Upper lobe of left lung (tissue), 6 donors: ENCODE data around the gene AP1G1. TPM values are rescaled to one million over a fixed set of nuclear protein-coding genes. Genes with fewer than 3 reads are reported as not detected.
"Not testable (repeated sequence)": the region's sequence is repeated elsewhere in the genome, so short reads cannot be mapped to it uniquely, and the experiment has no call there.

Experiments
- ATAC-seq, 2 donors: fragments of 200-7000 bp; cut with Tn5 transposase; one replicate each; pipeline ENCODE4 v1.9.1; 2022; ENCODE audit warnings: mild to moderate bottlenecking in 2 of 2, moderate library complexity in 2 of 2; ENCODE audit not compliant: low FRiP score in 2 of 2
- DNase-seq, 2 donors: peaks; one replicate each; pipeline ENCODE4 v3.0.0-alpha.2; 2019 to 2020
- H3K27ac ChIP-seq, 4 donors: fragments of 200-600 bp; sonication (generic); one replicate each; pipeline ENCODE4 v1.5.1; 2016 to 2019
- H3K27me3 ChIP-seq, 4 donors: fragments of 200-600 bp; sonication (generic); one replicate each; pipeline ENCODE4 v1.5.1; 2017 to 2019
- H3K36me3 ChIP-seq, 4 donors: fragments of 200-600 bp; sonication (generic); one replicate each; pipeline ENCODE4 v1.5.1; 2016 to 2019
- H3K4me1 ChIP-seq, 4 donors: fragments of 200-600 bp; sonication (generic); one replicate each; pipeline ENCODE4 v1.5.1; 2018 to 2019
- H3K4me3 ChIP-seq, 4 donors: fragments of 200-600 bp; sonication (generic); one replicate each; pipeline ENCODE4 v1.5.1; 2017 to 2019; ENCODE audit warnings: mild to moderate bottlenecking in 2 of 4, moderate library complexity in 1 of 4
- H3K9me3 ChIP-seq, 4 donors: fragments of 200-600 bp; sonication (generic); one replicate each; pipeline ENCODE4 v1.5.1; 2018 to 2019
- EP300 ChIP-seq, 4 donors: sonication (generic); formaldehyde crosslinking; IDR thresholded peaks; one replicate each; pipeline ENCODE4 v1.5.1; 2017; ENCODE audit warnings: antibody characterized with exemption in 4 of 4, control low read depth in 2 of 4
- POLR2A ChIP-seq, 4 donors: fragments of 450-650 bp; IDR thresholded peaks; one replicate each; pipeline ENCODE4 v1.5.1; 2016 to 2017; ENCODE audit warnings: antibody characterized with exemption in 4 of 4, mild to moderate bottlenecking in 2 of 4
- POLR2AphosphoS5 ChIP-seq, 2 donors: sonication (generic); formaldehyde crosslinking; IDR thresholded peaks; one replicate each; pipeline ENCODE4 v1.5.1; 2017; ENCODE audit warnings: antibody characterized with exemption in 2 of 2
- WGBS, 2 donors: methylation state at CpG; one replicate each; pipeline ENCODE4 v1.1.5; 2017 to 2018; 5-methylcytosine and 5-hydroxymethylcytosine counted together
- total RNA-seq, 6 donors: library from RNA; depleted of rRNA in 4 of 6; stranded (reverse); fragments of >200 nt in 4 of 6; gene quantifications; one replicate each; pipeline versions ENCODE4 v1.1.0 to v1.2.1, GENCODE V29; 2016 to 2021
- TF ChIP-seq, protein P1 (sequence below), 6 experiments: fragments of 450-650 bp in 4 of 6; fragments of 200-600 bp in 2 of 6; sonication (generic) in 2 of 6; IDR thresholded peaks; one replicate each; pipeline ENCODE4 v1.5.1; 2016 to 2019; ENCODE audit warnings: antibody characterized with exemption in 6 of 6
- donor health status: DM: no; HTN: no; CAD: no; lungs with moderate emphysema.
- donor health status: DM: no; HTN: yes; CAD: no; lungs with severe emphysema.

Gene AP1G1
- total RNA-seq, 6 donors from 2014 or later = 63.7 to 145 (median 88.6) TPM

DNA sequence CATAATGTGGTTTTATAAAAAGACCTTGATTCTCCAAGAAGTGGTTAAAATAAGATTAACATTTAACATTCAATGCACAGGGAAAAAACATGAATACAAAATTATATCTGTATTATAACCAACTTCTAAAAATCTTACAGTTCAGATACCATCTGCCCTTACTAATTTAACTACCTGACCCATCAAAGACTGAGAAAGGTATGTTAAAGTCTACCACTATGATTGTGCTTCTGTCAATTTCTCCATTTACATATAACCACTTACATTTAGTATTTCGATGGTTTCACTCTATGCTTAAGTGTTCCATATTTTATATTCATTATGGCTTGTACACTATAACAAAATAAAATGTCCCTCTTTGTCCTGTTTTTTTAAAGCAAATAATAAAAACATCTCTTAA, 14.6 kb downstream of the AP1G1 start:
- no peak overlapping the region for H3K4me3 ChIP-seq
- peaks cover 0 to 21% (median 12%) of the 10 kb centered on the region in 4 donors for H3K36me3 ChIP-seq
- no peak overlapping the region for H3K27ac ChIP-seq
- TF ChIP-seq, protein P1, sequence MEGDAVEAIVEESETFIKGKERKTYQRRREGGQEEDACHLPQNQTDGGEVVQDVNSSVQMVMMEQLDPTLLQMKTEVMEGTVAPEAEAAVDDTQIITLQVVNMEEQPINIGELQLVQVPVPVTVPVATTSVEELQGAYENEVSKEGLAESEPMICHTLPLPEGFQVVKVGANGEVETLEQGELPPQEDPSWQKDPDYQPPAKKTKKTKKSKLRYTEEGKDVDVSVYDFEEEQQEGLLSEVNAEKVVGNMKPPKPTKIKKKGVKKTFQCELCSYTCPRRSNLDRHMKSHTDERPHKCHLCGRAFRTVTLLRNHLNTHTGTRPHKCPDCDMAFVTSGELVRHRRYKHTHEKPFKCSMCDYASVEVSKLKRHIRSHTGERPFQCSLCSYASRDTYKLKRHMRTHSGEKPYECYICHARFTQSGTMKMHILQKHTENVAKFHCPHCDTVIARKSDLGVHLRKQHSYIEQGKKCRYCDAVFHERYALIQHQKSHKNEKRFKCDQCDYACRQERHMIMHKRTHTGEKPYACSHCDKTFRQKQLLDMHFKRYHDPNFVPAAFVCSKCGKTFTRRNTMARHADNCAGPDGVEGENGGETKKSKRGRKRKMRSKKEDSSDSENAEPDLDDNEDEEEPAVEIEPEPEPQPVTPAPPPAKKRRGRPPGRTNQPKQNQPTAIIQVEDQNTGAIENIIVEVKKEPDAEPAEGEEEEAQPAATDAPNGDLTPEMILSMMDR (IDR thresholded peaks at IDR 0.05) = no peak
- TF ChIP-seq EP300 (IDR thresholded peaks at IDR 0.05) = no peak
- no peaks in the 10 kb centered on the region for H3K27me3 ChIP-seq
- ATAC-seq (no peak), DNase-seq (no peak)
- H3K4me1 ChIP-seq = peaks cover 12 to 37% (median 25%) of the 10 kb centered on the region in 4 donors
- H3K9me3 ChIP-seq = no peaks in the 10 kb centered on the region
- WGBS, 2 donors = 86 to 88% methylated on average over 1 of the region's 1 CpG

DNA sequence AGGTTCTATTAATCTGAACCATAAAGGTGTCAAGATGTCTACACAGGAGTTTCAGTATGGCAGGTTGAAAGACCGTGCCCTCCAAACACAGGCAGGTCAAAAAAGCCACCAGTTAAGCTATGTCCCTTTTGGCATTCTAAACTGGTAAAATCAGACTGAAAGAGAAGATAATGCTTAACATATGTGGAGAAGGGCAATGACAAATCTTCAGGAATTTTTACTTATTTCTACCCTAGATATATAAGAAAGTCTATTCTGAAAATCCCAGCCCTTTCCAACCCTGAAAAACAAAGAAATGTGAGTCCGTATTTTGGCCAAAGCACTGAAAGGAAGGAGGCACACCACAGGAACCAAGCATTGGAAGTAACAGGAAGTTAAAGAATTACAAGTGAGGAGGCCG, 16.5 kb downstream of the AP1G1 start:
- ATAC-seq = no peak
- WGBS, 2 donors = 57 to 68% methylated on average over 3 of the region's 3 CpGs

DNA sequence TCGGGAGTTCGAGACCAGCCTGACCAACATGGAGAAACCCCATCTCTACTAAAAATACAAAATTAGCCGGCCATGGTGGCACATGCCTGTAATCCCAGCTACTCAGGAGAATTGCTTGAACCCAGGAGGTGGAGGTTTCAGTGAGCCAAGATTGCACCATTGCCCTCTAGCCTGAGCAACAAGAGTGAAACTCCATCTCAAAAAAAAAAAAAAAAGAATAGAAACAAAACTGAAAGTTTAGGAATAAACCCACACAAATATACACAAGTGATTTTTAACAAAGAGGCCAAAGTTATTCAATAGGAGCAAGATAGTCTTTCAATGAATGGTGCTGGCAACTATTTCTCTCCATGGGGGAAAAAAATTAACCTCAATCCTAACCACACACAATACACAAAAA, 18.3 kb downstream of the AP1G1 start:
- H3K27ac ChIP-seq = not testable (repeated sequence)

More for the DNA sequence above, 16.5 kb downstream of the AP1G1 start:
- Histone ChIP-seq H3K9me3 (no peaks in the 10 kb centered on the region), H3K27ac (no peak overlapping the region), H3K36me3 (peaks cover 3 to 21% (median 17%) of the 10 kb centered on the region in 4 donors), H3K27me3 (no peaks in the 10 kb centered on the region), H3K4me3 (no peak overlapping the region), H3K4me1 (peaks cover 12 to 37% (median 25%) of the 10 kb centered on the region in 4 donors)
- no peak for DNase-seq
- no peak for TF ChIP-seq EP300 (IDR thresholded peaks at IDR 0.05)
- TF ChIP-seq, protein P1 (IDR thresholded peaks at IDR 0.05) = no peak
- TF ChIP-seq POLR2A (IDR thresholded peaks at IDR 0.05) = no peak
- TF ChIP-seq POLR2AphosphoS5 (IDR thresholded peaks at IDR 0.05) = no peak

DNA sequence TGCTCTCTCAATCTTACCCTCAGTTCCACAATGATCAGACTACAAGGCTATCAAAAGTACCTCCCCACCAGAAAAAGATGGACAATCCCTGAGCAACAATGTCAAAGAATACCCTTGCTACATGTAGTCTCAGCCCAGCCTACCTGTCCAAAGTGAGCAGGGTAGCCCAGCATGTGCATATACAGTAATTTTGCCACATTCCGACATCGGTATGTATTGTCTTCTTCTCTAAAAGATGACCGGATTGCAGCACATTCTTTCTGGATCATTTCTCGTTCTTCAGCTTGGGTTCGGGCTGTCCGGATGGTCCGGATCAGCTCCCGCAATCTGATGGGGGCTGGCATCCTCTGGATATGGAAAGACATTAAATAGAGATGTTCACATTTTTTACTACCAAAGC, 19.5 kb downstream of the AP1G1 start:
- WGBS, 2 donors = 96 to 99% methylated on average over 8 of the region's 8 CpGs

More for the DNA sequence above, 18.3 kb downstream of the AP1G1 start:
- DNase-seq, H3K9me3 ChIP-seq, ATAC-seq, H3K4me3 ChIP-seq, H3K27me3 ChIP-seq: not testable (repeated sequence)
- Histone ChIP-seq H3K4me1 (peaks cover 7 to 26% (median 15%) of the 10 kb centered on the region in 4 donors), H3K36me3 (peaks cover 3 to 38% (median 25%) of the 10 kb centered on the region in 4 donors)
- 86 to 98% methylated on average over 3 of the region's 3 CpGs for WGBS, 2 donors

DNA sequence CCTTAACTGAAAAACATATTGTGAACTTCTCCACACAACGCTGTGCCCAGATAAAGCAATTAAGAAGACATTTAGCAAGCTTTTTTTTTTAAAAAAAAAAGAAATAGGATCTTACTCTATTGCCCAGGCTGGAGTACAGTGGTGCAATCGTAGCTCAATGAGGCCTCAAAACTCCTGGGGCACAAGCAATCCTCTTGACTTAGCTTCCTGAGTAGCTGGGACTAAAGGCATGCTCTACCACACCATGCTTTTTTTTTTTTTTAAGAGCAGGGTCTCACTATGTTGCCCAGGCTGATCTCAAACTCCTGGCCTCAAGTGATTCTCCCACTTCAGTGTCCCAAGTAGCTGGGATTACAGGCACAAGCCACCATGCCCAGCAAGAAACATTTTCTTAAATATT, 20.1 kb downstream of the AP1G1 start:
- no peak for TF ChIP-seq POLR2A (IDR thresholded peaks at IDR 0.05)
- no peak for TF ChIP-seq POLR2AphosphoS5 (IDR thresholded peaks at IDR 0.05)
- TF ChIP-seq EP300 (IDR thresholded peaks at IDR 0.05) = no peak
- TF ChIP-seq, protein P1 (IDR thresholded peaks at IDR 0.05) = no peak
- DNase-seq = no peak
- H3K27me3 ChIP-seq = no peaks in the 10 kb centered on the region
- WGBS, 2 donors = 84 to 89% methylated on average over 2 of the region's 2 CpGs
- peaks cover 6 to 22% (median 14%) of the 10 kb centered on the region in 4 donors for H3K4me1 ChIP-seq
- H3K36me3 ChIP-seq = peaks cover 3 to 44% (median 29%) of the 10 kb centered on the region in 4 donors
- H3K9me3 ChIP-seq = no peaks in the 10 kb centered on the region
- ATAC-seq = no peak
- H3K4me3 ChIP-seq = no peak overlapping the region
- no peak overlapping the region for H3K27ac ChIP-seq

More for the DNA sequence above, 19.5 kb downstream of the AP1G1 start:
- no peak overlapping the region for H3K4me3 ChIP-seq
- ATAC-seq = no peak
- no peak overlapping the region for H3K27ac ChIP-seq
- H3K27me3 ChIP-seq = no peaks in the 10 kb centered on the region
- no peak for DNase-seq
- no peaks in the 10 kb centered on the region for H3K9me3 ChIP-seq
- TF ChIP-seq, protein P1 (IDR thresholded peaks at IDR 0.05) = no peak
- TF ChIP-seq EP300 (IDR thresholded peaks at IDR 0.05) = no peak
- TF ChIP-seq POLR2A (IDR thresholded peaks at IDR 0.05) = no peak
- no peak for TF ChIP-seq POLR2AphosphoS5 (IDR thresholded peaks at IDR 0.05)
- peaks cover 3 to 44% (median 28%) of the 10 kb centered on the region in 4 donors for H3K36me3 ChIP-seq
- peaks cover 6 to 24% (median 14%) of the 10 kb centered on the region in 4 donors for H3K4me1 ChIP-seq

DNA sequence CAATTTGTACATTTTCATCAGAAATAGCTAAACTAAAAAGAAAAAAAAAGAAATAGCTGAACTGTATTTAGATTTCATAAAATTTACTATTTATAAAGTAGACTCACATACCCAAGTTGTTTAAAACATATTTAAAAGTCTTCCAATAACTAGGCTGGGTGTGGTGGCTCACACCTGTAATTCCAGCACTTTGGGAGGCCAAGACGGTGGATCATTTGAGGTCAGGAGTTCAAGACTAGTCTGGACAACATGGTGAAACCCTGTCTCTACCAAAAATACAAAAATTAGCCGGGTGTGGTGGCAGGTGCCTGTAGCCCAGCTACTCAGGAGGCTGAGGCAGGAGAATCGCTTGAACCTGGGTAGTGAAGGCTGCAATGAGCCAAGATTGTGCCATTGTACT, 23.5 kb downstream of the AP1G1 start:
- Histone ChIP-seq H3K36me3 (peaks cover 3 to 56% (median 29%) of the 10 kb centered on the region in 4 donors), H3K4me1 (peaks cover 0 to 11% (median 5%) of the 10 kb centered on the region in 4 donors)
- H3K4me3 ChIP-seq, DNase-seq, H3K27ac ChIP-seq, ATAC-seq, H3K9me3 ChIP-seq, H3K27me3 ChIP-seq: not testable (repeated sequence)
- 96 to 100% methylated on average over 3 of the region's 3 CpGs for WGBS, 2 donors
